Panc1 (cell line): ENCODE data around the gene SPECC1. TPM values are rescaled to one million over a fixed set of nuclear protein-coding genes. Genes with fewer than 3 reads are reported as not detected.

ENCODE experiments used
- ATAC-seq: fragments of 200-7000 bp; cut with Tn5 transposase; 2 replicates; pipeline ENCODE4 v1.9.1; 2020; ENCODE audit warnings: mild to moderate bottlenecking, moderate library complexity
- BruUV-seq: library from RNA; stranded (reverse); fragments of 400-500 nt; replicated peaks from 2 replicates; lab custom pipeline; 2021; lab: Mats Ljungman, UMichigan
- CTCF ChIA-PET: fragments of 300-600 bp; sonication (Branson Sonifier 250); formaldehyde crosslinking; loops from one replicate; lab custom pipeline; 2022; ENCODE audit warnings: antibody characterized with exemption; lab: Charles Lee
- POLR2A ChIA-PET: fragments of 300-600 bp; sonication (Branson Sonifier 250); formaldehyde crosslinking; loops from one replicate; lab custom pipeline; 2022; ENCODE audit warnings: antibody characterized with exemption; lab: Charles Lee
- DNase-seq: peaks from one replicate; pipeline ENCODE4 v3.0.0-alpha.2; 2010; ENCODE audit warnings: low read depth, low spot score
- H3K27ac ChIP-seq: 2 replicates; pipeline ENCODE4 v1.5.1; 2011; ENCODE audit warnings: mild to moderate bottlenecking, low read length, inconsistent platforms
- H3K27me3 ChIP-seq: fragments of 200-500 bp; sonication (Bioruptor generic); 2 replicates; pipeline ENCODE4 v1.6.0; 2014; ENCODE audit warnings: low read length, inconsistent platforms; ENCODE audit not compliant: control insufficient read depth, insufficient read depth
- H3K36me3 ChIP-seq: fragments of 200-500 bp; sonication (Bioruptor generic); 2 replicates; pipeline ENCODE4 v1.5.1; 2014; ENCODE audit warnings: inconsistent platforms, mild to moderate bottlenecking, low read length, moderate library complexity; ENCODE audit not compliant: control insufficient read depth, insufficient read depth
- H3K4me1 ChIP-seq: 2 replicates; pipeline ENCODE4 v1.5.1; 2011; ENCODE audit warnings: inconsistent platforms, mild to moderate bottlenecking, low read length, moderate library complexity; ENCODE audit not compliant: control insufficient read depth, insufficient read depth
- H3K4me3 ChIP-seq, 2 experiments: 2 replicates each; pipeline ENCODE4 v1.5.1; 2011 to 2012; ENCODE audit warnings: low read depth in 2 of 2, low read length in 2 of 2, mild to moderate bottlenecking in 2 of 2, inconsistent platforms in 1 of 2, moderate library complexity in 1 of 2
- H3K9me3 ChIP-seq: fragments of 200-500 bp; sonication (Bioruptor generic); 2 replicates; pipeline ENCODE4 v1.5.1; 2014; ENCODE audit warnings: low read depth, mild to moderate bottlenecking, inconsistent platforms, low read length, moderate library complexity; ENCODE audit not compliant: control insufficient read depth, insufficient read depth
- CTCF ChIP-seq: fragments of 450-650 bp; IDR thresholded peaks from 2 replicates; pipeline ENCODE4 v1.5.1; 2017; ENCODE audit warnings: mild to moderate bottlenecking
- POLR2AphosphoS5 ChIP-seq: IDR thresholded peaks from 2 replicates; pipeline ENCODE4 v1.6.1; 2012; ENCODE audit warnings: mild to moderate bottlenecking, low read depth, low read length, moderate library complexity
- SIN3A ChIP-seq: IDR thresholded peaks from 2 replicates; pipeline ENCODE4 v1.6.1; 2012; ENCODE audit warnings: low read depth, mild to moderate bottlenecking, low read length, moderate library complexity, borderline replicate concordance; ENCODE audit not compliant: insufficient read depth
- TCF7L2 ChIP-seq: IDR thresholded peaks from 2 replicates; pipeline ENCODE4 v1.6.1; 2011; ENCODE audit warnings: mild to moderate bottlenecking, low read depth, low read length, inconsistent platforms
- in situ Hi-C: cut with HindIII; loops from 2 replicates; pipeline ENCODE4 v1.10.0; 2016; ENCODE audit warnings: low sequenced_read_pairs, low pct_unique_long_range_greater_than_20kb
- intact Hi-C: fragments of 100-400 bp; cut with micrococcal nuclease; formaldehyde crosslinking; loops from one replicate; pipeline ENCODE4 v1.10.0; 2022; ENCODE audit not compliant: unreplicated experiment
- total RNA-seq: library from RNA; stranded (reverse); gene quantifications from one replicate; pipeline ENCODE4 v1.2.1, GENCODE V29; 2021; ENCODE audit not compliant: unreplicated experiment
- TF ChIP-seq, protein P1 (sequence below), 2 experiments: IDR thresholded peaks; 2 replicates each; pipeline ENCODE4 v1.6.1; 2011 to 2012; ENCODE audit warnings: low read depth in 2 of 2, control low read depth in 1 of 2, low read length in 1 of 2, mild to moderate bottlenecking in 1 of 2, moderate library complexity in 1 of 2; ENCODE audit not compliant: insufficient read depth in 1 of 2

The SPECC1 gene
- total RNA-seq, 1 experiment from 2014 or later: 80.8 TPM

DNA sequence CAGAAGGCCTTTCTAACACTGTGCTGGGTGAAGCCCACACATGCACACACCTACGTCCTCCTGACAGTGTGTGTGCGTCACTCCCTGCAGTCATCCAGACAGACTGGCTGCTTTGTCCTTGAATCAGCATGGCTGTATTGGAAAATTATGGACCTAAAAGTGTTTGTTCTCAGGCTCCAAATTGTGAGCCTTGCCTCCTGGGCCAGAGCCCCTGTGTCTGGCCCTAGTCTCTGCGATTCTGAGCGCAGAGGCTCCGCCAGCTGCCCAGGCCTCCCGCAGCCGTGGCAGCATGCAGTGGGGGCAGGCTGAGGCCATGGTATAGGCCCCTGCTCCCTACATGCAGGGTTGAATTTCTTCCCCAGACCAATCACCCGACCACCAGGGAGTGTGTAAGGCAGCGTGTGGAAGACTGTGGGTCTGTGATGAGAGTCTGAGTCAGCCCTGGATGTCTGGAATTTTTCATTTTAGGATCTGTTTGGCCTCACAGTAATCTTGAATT is 291.3 kb downstream of the SPECC1 start:
- Histone ChIP-seq H3K9me3 (no peaks in the 10 kb centered on the region), H3K4me3 (no peak overlapping the region), H3K36me3 (no peaks in the 10 kb centered on the region; the same call in 1 of the 2 replicates), H3K27ac (no peak overlapping the region), H3K27me3 (no peaks in the 10 kb centered on the region), H3K4me1 (no peaks in the 10 kb centered on the region)
- CTCF ChIA-PET: no interaction called here
- in situ Hi-C loops: no loop called here
- POLR2A ChIA-PET: no interaction called here
- no TSS peak for BruUV-seq
- intact Hi-C loops: no loop called here
- no peak for ATAC-seq
- DNase-seq: no peak
- TF ChIP-seq CTCF: no peak
- no peak for TF ChIP-seq SIN3A
- no peak for TF ChIP-seq POLR2AphosphoS5
- no peak for TF ChIP-seq TCF7L2
- TF ChIP-seq, protein P1, sequence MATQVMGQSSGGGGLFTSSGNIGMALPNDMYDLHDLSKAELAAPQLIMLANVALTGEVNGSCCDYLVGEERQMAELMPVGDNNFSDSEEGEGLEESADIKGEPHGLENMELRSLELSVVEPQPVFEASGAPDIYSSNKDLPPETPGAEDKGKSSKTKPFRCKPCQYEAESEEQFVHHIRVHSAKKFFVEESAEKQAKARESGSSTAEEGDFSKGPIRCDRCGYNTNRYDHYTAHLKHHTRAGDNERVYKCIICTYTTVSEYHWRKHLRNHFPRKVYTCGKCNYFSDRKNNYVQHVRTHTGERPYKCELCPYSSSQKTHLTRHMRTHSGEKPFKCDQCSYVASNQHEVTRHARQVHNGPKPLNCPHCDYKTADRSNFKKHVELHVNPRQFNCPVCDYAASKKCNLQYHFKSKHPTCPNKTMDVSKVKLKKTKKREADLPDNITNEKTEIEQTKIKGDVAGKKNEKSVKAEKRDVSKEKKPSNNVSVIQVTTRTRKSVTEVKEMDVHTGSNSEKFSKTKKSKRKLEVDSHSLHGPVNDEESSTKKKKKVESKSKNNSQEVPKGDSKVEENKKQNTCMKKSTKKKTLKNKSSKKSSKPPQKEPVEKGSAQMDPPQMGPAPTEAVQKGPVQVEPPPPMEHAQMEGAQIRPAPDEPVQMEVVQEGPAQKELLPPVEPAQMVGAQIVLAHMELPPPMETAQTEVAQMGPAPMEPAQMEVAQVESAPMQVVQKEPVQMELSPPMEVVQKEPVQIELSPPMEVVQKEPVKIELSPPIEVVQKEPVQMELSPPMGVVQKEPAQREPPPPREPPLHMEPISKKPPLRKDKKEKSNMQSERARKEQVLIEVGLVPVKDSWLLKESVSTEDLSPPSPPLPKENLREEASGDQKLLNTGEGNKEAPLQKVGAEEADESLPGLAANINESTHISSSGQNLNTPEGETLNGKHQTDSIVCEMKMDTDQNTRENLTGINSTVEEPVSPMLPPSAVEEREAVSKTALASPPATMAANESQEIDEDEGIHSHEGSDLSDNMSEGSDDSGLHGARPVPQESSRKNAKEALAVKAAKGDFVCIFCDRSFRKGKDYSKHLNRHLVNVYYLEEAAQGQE (IDR thresholded peaks at IDR 0.05; ENCODE audit: insufficient read depth in 1 of 2, low read depth in 2 of 2, low read length in 1 of 2): no peak

- Histone ChIP-seq H3K27ac (no peak overlapping the region), H3K9me3 (peaks cover 14% of the 10 kb centered on the region), H3K36me3 (no peaks in the 10 kb centered on the region), H3K4me3 (no peak overlapping the region), H3K27me3 (no peaks in the 10 kb centered on the region), H3K4me1 (no peaks in the 10 kb centered on the region)
- DNase-seq (no peak), ATAC-seq (no peak)
- CTCF ChIA-PET: no interaction called here
- POLR2A ChIA-PET: no interaction called here
- no peak for TF ChIP-seq TCF7L2
- no peak for TF ChIP-seq POLR2AphosphoS5
- TF ChIP-seq, protein P1 (IDR thresholded peaks at IDR 0.05; ENCODE audit: insufficient read depth in 1 of 2, low read depth in 2 of 2, low read length in 1 of 2): no peak
- no peak for TF ChIP-seq SIN3A
- TF ChIP-seq CTCF: no peak
- intact Hi-C loops: no loop called here
- in situ Hi-C loops: no loop called here
- no TSS peak for BruUV-seq
Observed at GRCh38 chr17:20302246-20302917, 293.2 kb downstream of the SPECC1 start.
